Neutrophil (primary cell): ENCODE results near the gene LPCAT1.

ENCODE experiments used
- H3K27ac ChIP-seq: fragments of 200-600 bp; sonication (generic); 2 replicates; pipeline ENCODE4 v1.5.1; 2016; ENCODE audit warnings: mild to moderate bottlenecking, moderate library complexity
- H3K27me3 ChIP-seq: fragments of 200-600 bp; sonication (generic); 2 replicates; pipeline ENCODE4 v1.6.0; 2016; ENCODE audit warnings: mild to moderate bottlenecking
- H3K36me3 ChIP-seq: fragments of 200-600 bp; sonication (generic); 2 replicates; pipeline ENCODE4 v1.5.1; 2017
- H3K4me1 ChIP-seq, 2 experiments: fragments of 200-600 bp in 1 of 2; sonication (generic) in 1 of 2; 1 replicate in 1 of 2; 2 replicates in 1 of 2; pipeline versions ENCODE4 v1.5.1 to v1.6.1; 2013 to 2016; ENCODE audit warnings: low read depth in 1 of 2, low read length in 1 of 2, mild to moderate bottlenecking in 1 of 2, moderate library complexity in 1 of 2; ENCODE audit not compliant: control insufficient read depth in 1 of 2, insufficient read depth in 1 of 2
- H3K4me3 ChIP-seq, 2 experiments: fragments of 200-600 bp in 1 of 2; sonication (generic) in 1 of 2; 1 replicate in 1 of 2; 2 replicates in 1 of 2; pipeline ENCODE4 v1.5.1; 2013 to 2016; ENCODE audit warnings: low read depth in 1 of 2, low read length in 1 of 2, mild to moderate bottlenecking in 1 of 2, moderate library complexity in 1 of 2
- H3K9me3 ChIP-seq: fragments of 200-600 bp; sonication (generic); 2 replicates; pipeline ENCODE4 v1.5.1; 2016
- CTCF ChIP-seq: fragments of 200-600 bp; sonication (generic); IDR thresholded peaks from 2 replicates; pipeline ENCODE4 v1.5.1; 2016; ENCODE audit warnings: antibody characterized with exemption

The LPCAT1 gene

DNA sequence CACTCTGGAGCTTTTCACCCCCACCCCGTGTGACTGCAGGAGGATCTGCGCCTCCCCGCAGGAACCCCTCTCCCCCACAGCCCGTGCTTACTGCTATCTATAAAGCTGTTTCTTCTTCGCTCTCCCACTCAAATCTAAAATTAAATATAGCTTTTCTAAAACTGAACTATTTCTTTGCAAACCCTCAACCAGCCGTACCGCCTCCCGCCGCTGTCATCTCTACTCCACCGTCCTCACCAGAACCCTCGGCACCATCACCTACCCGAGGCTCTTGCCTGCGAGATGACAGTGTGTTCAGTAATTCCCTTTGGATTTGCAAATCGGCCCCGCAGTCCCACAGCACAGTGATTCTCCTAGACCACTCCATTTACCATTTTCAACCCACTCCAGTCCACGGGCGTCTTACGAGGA lies 13.6 kb downstream of the LPCAT1 start:
- Histone ChIP-seq H3K36me3 (peaks cover 53% of the 10 kb centered on the region), H3K4me3 (no peak overlapping the region), H3K27me3 (no peaks in the 10 kb centered on the region), H3K9me3 (no peaks in the 10 kb centered on the region), H3K4me1 (peaks cover 48 to 65% of the 10 kb centered on the region in 2 experiments), H3K27ac (peak overlapping the region; percentile 15)
- TF ChIP-seq CTCF: no peak

- Histone ChIP-seq H3K4me3 (no peak overlapping the region), H3K27me3 (no peaks in the 10 kb centered on the region), H3K27ac (peak overlapping the region; percentile 15), H3K4me1 (peaks cover 47 to 65% of the 10 kb centered on the region in 2 experiments), H3K9me3 (no peaks in the 10 kb centered on the region), H3K36me3 (peaks cover 53% of the 10 kb centered on the region)
- TF ChIP-seq CTCF: no peak
These were observed 14.2 kb downstream of the LPCAT1 start for GRCh38 chr5:1509346-1510085.

DNA sequence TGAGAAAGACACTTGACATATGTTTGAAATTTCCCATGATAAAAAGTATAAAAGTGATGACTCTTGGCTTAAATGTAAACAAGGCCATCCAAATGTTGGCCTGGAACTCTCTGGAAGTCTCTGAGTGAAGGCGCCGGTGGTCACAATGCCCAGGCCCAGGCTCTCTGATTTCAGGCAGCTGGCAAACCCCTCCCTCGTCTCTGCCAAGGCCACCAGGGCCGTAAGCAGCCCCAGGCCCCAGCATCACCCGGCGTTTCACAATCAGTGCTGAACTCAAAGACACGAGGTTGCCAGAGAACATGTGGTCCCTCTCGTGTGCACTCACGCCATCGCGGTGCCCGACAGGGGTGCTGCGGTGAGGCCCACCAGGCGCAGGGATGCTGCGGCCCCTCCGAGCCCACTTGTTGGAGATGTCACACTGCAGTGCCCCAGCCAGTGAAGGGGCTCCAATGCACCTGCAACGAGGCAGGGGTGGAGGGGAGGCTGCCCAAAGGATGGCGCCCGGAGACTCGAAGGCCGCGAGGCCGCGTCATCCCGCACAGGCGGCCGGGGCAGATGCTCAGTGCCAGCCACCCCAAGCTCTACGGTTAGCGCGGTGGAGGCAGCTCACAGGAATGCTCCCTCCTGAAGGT lies 15.0 kb downstream of the LPCAT1 start:
- Histone ChIP-seq H3K4me3 (no peak overlapping the region), H3K27ac (no peak overlapping the region), H3K27me3 (no peaks in the 10 kb centered on the region), H3K9me3 (no peaks in the 10 kb centered on the region), H3K36me3 (peaks cover 53% of the 10 kb centered on the region), H3K4me1 (peaks cover 47 to 65% of the 10 kb centered on the region in 2 experiments)
- TF ChIP-seq CTCF: no peak

- Histone ChIP-seq H3K9me3 (no peaks in the 10 kb centered on the region), H3K27me3 (no peaks in the 10 kb centered on the region), H3K27ac (peak overlapping the region; percentile 63), H3K4me1 (peaks cover 47 to 63% of the 10 kb centered on the region in 2 experiments), H3K4me3 (no peak overlapping the region), H3K36me3 (peaks cover 53% of the 10 kb centered on the region)
- no peak for TF ChIP-seq CTCF
These were observed 15.7 kb downstream of the LPCAT1 start for GRCh38 chr5:1507961-1508658.

- Histone ChIP-seq H3K36me3 (peaks cover 50% of the 10 kb centered on the region), H3K27ac (peak overlapping the region; percentile 63), H3K4me1 (peaks cover 47 to 63% of the 10 kb centered on the region in 2 experiments), H3K27me3 (no peaks in the 10 kb centered on the region), H3K9me3 (no peaks in the 10 kb centered on the region), H3K4me3 (no peak overlapping the region)
- no peak for TF ChIP-seq CTCF
These were observed 16.3 kb downstream of the LPCAT1 start for GRCh38 chr5:1507457-1507856.
